Forelimb muscle (tissue), 1 donor: ENCODE data around the gene DIPK1C. TPM values are rescaled to one million over a fixed set of nuclear protein-coding genes. Genes with fewer than 3 reads are reported as not detected.

Experiments
- DNase-seq: peaks from one replicate; pipeline ENCODE4 v3.0.0-alpha.2; 2013; ENCODE audit warnings: low read depth
- polyA plus RNA-seq: library from polyadenylated mRNA; unstranded; fragments of 120-200 nt; gene quantifications from one replicate; pipeline ENCODE4 v1.2.1, GENCODE V29; 2013; ENCODE audit not compliant: insufficient read length

Gene DIPK1C
- polyA plus RNA-seq, 1 donor: 12.8 TPM

- no peak for DNase-seq
Observed at GRCh38 chr18:74389171-74389927, 67.8 kb downstream of the DIPK1C start.

- DNase-seq: no peak
Observed at GRCh38 chr18:74388227-74388626, 68.9 kb downstream of the DIPK1C start.

DNA sequence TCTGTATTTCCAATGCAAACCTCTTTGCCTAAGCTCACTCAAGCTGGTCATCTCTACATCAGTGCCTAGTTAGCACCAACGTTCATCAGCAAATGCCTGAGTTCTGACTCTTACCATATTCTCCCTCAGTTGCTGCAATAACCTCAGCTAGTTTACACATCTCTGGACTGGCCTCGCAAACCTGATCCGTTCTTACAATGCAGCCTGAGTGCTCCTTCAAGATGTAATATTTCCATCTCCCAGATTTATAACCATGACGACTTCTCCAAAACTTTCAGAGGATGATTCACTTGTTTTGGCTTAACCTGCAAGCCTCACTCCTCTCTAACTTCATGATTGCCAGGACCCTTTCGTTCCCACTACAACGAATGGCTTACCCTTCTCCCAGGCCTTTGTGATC is 69.7 kb downstream of the DIPK1C start:
- no peak for DNase-seq

Other genes starting within 250 kb of the DIPK1C start
- gene CYB5A, start 165.3 kb downstream of the DIPK1C start, polyA plus RNA-seq: 22.8 TPM
- gene C18orf63, start 141.5 kb downstream of the DIPK1C start, polyA plus RNA-seq: not detected
- 52.8 TPM for gene CNDP2, start 39.1 kb upstream of the DIPK1C start, polyA plus RNA-seq
- 0.13 TPM for gene CNDP1, start 77.2 kb upstream of the DIPK1C start, polyA plus RNA-seq
- 5.8 TPM for gene ZNF407, start 140.6 kb upstream of the DIPK1C start, polyA plus RNA-seq